Smooth muscle cell (in vitro differentiated cells): Measurements from ENCODE around the gene CTDNEP1. TPM values are rescaled to one million over a fixed set of nuclear protein-coding genes. Genes with fewer than 3 reads are reported as not detected.

ENCODE experiments used
- DNase-seq: peaks from one replicate; lab custom pipeline; 2025; ENCODE audit not compliant: unreplicated experiment; lab: John Stamatoyannopoulos, UW
- H2AFZ ChIP-seq: fragments of 200-600 bp; sonication (generic); 2 replicates; pipeline ENCODE4 v1.6.0; 2016; ENCODE audit warnings: antibody characterized with exemption, low read depth, mild to moderate bottlenecking
- H3F3A ChIP-seq: fragments of 200-600 bp; sonication (generic); 2 replicates; pipeline ENCODE4 v1.6.0; 2017; ENCODE audit warnings: antibody characterized with exemption, low read depth
- H3K27ac ChIP-seq: fragments of 200-600 bp; sonication (generic); 2 replicates; pipeline ENCODE4 v1.5.1; 2016; ENCODE audit warnings: low read depth, mild to moderate bottlenecking
- H3K27me3 ChIP-seq: fragments of 200-600 bp; sonication (generic); 2 replicates; pipeline ENCODE4 v1.6.1; 2016; ENCODE audit warnings: low read depth, mild to moderate bottlenecking
- H3K36me3 ChIP-seq: fragments of 200-600 bp; sonication (generic); 2 replicates; pipeline ENCODE4 v1.5.1; 2016; ENCODE audit warnings: low read depth
- H3K4me1 ChIP-seq: fragments of 200-600 bp; sonication (generic); 2 replicates; pipeline ENCODE4 v1.5.1; 2016; ENCODE audit warnings: low read depth
- H3K4me2 ChIP-seq: fragments of 200-600 bp; sonication (generic); 2 replicates; pipeline ENCODE4 v1.6.0; 2016; ENCODE audit warnings: mild to moderate bottlenecking
- H3K4me3 ChIP-seq: fragments of 200-600 bp; sonication (generic); 2 replicates; pipeline ENCODE4 v1.5.1; 2016; ENCODE audit warnings: mild to moderate bottlenecking
- H3K79me2 ChIP-seq: fragments of 200-600 bp; sonication (generic); 2 replicates; pipeline ENCODE4 v1.6.0; 2016; ENCODE audit warnings: low read depth, mild to moderate bottlenecking
- H3K9ac ChIP-seq: fragments of 200-600 bp; sonication (generic); 2 replicates; pipeline ENCODE4 v1.6.0; 2016; ENCODE audit warnings: low read depth
- H3K9me3 ChIP-seq: fragments of 200-600 bp; sonication (generic); replicated peaks from 2 replicates; pipeline ENCODE4 v1.5.1; 2016; ENCODE audit warnings: low read depth
- H4K20me1 ChIP-seq: fragments of 200-600 bp; sonication (generic); 2 replicates; pipeline ENCODE4 v1.6.0; 2016; ENCODE audit warnings: low read depth
- WGBS: methylation state at CpG from one replicate; pipeline ENCODE4 v1.1.7; 2016; ENCODE audit warnings: low lambda C conversion rate; 5-methylcytosine and 5-hydroxymethylcytosine counted together
- polyA plus RNA-seq: library from polyadenylated mRNA; unstranded; fragments of >200 nt; fragmentation: Nextera tagmentation; extraction: Ambion mirVana; gene quantifications from 2 replicates; pipeline ENCODE4 v1.2.1, GENCODE V29; 2016
- total RNA-seq: library from RNA; depleted of rRNA; stranded (reverse); fragments of >200 nt; gene quantifications from 2 replicates; pipeline ENCODE4 v1.2.3, GENCODE V29; 2014
- TF ChIP-seq, protein P1 (sequence below): fragments of 200-600 bp; sonication (generic); IDR thresholded peaks from 2 replicates; pipeline ENCODE4 v1.5.1; 2017; ENCODE audit warnings: borderline replicate concordance, mild to moderate bottlenecking, antibody characterized with exemption; ENCODE audit not compliant: insufficient read depth, poor library complexity, severe bottlenecking

CTDNEP1 gene
- total and polyA plus RNA-seq, 2 experiments from 2014 or later = 57.5 to 88.4 TPM

DNA sequence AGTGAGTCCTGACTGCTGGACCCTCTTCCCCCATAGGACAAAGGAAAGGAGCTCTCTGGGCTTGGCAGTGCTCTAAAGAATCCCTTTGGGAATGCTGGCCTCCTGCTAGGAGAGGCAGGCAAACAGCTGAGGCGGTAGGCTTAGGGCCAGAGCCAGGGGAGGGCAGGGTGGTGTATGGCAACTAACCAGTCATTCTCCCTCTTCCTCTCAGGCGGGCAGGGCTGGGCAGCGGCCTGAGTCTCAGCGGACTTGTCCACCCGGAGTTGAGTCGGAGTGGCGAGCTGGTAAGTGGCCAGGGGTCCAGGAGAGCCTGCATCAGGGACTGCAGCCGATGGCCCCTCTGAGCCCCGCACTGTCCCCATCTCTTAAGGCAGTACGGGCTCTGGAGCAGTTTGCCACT lies 27.4 kb downstream of the CTDNEP1 start:
- Histone ChIP-seq H3K27me3 (no peaks in the 10 kb centered on the region), H3K9me3 (no peaks in the 10 kb centered on the region), H4K20me1 (peaks cover 70% of the 10 kb centered on the region), H3K4me2 (no peak overlapping the region), H3K79me2 (peaks cover 5% of the 10 kb centered on the region), H3F3A (peaks cover 8% of the 10 kb centered on the region), H2AFZ (no peak overlapping the region), H3K27ac (no peak overlapping the region), H3K36me3 (no peaks in the 10 kb centered on the region), H3K4me1 (peaks cover 10% of the 10 kb centered on the region), H3K9ac (no peak overlapping the region), H3K4me3 (no peak overlapping the region)
- WGBS = 96% methylated on average over 10 of the region's 10 CpGs
- DNase-seq = no peak
- TF ChIP-seq, protein P1, sequence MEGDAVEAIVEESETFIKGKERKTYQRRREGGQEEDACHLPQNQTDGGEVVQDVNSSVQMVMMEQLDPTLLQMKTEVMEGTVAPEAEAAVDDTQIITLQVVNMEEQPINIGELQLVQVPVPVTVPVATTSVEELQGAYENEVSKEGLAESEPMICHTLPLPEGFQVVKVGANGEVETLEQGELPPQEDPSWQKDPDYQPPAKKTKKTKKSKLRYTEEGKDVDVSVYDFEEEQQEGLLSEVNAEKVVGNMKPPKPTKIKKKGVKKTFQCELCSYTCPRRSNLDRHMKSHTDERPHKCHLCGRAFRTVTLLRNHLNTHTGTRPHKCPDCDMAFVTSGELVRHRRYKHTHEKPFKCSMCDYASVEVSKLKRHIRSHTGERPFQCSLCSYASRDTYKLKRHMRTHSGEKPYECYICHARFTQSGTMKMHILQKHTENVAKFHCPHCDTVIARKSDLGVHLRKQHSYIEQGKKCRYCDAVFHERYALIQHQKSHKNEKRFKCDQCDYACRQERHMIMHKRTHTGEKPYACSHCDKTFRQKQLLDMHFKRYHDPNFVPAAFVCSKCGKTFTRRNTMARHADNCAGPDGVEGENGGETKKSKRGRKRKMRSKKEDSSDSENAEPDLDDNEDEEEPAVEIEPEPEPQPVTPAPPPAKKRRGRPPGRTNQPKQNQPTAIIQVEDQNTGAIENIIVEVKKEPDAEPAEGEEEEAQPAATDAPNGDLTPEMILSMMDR = no peak

DNA sequence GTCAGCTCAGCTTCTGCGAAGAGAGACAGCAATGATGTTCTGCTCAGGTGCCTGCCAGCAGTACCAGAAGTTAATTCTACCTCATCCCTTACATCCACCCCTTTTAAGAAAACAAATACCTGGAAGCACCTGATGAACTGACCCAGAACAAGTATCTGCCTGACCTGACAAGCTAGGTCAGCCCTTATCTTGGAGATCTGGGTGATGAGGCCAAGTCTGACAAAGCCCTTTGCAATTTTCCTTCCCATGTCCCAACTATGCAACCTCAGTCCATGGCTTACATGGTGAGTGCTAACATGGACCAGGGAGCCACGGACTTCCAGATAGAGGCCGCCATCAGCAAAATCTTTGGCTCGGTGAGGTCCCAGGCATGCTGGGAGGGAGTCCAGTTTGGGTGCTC lies 28.2 kb downstream of the CTDNEP1 start:
- Histone ChIP-seq H4K20me1 (peaks cover 62% of the 10 kb centered on the region), H3K4me2 (no peak overlapping the region), H3K27ac (no peak overlapping the region), H3K27me3 (no peaks in the 10 kb centered on the region), H3F3A (peaks cover 13% of the 10 kb centered on the region), H2AFZ (no peak overlapping the region), H3K9me3 (no peaks in the 10 kb centered on the region), H3K36me3 (no peaks in the 10 kb centered on the region), H3K4me1 (peaks cover 18% of the 10 kb centered on the region), H3K4me3 (no peak overlapping the region), H3K9ac (no peak overlapping the region), H3K79me2 (peaks cover 5% of the 10 kb centered on the region)
- TF ChIP-seq, protein P1 = no peak
- 90% methylated on average over 4 of the region's 4 CpGs for WGBS
- no peak for DNase-seq

DNA sequence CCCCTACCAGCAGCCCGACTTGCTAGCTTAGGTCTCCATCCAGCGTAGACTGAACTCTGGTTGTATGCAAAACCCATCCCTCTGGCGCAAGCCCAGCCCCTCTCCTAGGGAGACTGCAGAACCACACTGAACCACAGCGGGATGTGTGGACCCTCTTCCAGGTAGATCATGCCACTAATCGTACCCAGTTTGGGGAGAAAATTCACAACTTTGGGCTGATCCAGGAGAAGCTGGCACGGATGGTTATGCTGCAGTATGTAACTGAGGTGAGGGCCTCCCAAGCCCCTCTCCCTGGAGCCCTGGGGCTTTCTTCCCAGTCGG lies 28.6 kb downstream of the CTDNEP1 start:
- Histone ChIP-seq H3K4me3 (no peak overlapping the region), H3K36me3 (no peaks in the 10 kb centered on the region), H2AFZ (no peak overlapping the region), H3K27me3 (no peaks in the 10 kb centered on the region), H3F3A (peaks cover 13% of the 10 kb centered on the region), H3K4me1 (peaks cover 22% of the 10 kb centered on the region), H3K9ac (no peak overlapping the region), H3K79me2 (peaks cover 5% of the 10 kb centered on the region), H3K9me3 (no peaks in the 10 kb centered on the region), H3K27ac (no peak overlapping the region), H4K20me1 (peaks cover 60% of the 10 kb centered on the region), H3K4me2 (no peak overlapping the region)
- TF ChIP-seq, protein P1 = no peak
- 92% methylated on average over 7 of the region's 7 CpGs for WGBS
- DNase-seq = no peak

DNA sequence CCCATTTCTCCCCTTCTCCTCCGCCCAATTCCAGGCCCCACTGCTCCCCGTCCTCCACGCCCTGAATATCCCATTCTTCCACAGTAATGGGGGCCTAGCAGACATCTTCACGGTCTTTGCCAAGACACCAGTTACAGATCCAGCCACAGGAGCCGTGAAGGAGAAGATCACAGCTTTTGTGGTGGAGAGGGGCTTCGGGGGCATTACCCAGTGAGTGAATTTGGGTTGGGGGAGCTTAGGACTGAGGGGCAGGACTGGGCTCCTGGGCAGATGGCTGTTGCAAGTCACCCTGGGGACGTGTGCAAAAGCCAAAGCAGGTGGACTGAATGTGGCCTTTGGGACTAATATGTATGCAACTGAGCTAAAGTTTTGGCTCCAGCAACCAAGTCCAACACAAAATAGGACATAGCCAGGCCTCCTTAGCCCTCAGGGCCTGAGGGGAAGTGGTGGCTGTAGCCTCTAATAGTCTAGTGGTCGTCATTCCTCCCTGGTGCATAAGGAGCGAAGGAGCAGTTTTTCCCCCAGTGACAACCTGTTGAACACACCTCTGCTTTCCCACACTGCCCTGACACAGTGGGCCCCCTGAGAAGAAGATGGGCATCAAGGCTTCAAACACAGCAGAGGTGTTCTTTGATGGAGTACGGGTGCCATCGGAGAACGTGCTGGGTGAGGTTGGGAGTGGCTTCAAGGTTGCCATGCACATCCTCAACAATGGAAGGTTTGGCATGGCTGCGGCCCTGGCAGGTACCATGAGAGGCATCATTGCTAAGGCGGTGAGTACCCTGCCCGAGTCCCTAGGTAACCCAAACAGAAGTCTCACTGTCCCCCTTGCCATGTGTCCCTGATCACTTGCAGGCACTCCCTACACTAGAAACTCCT lies 29.2 kb downstream of the CTDNEP1 start:
- H3K79me2 ChIP-seq = peaks cover 5% of the 10 kb centered on the region
- H3K27me3 ChIP-seq = no peaks in the 10 kb centered on the region
- H3K9me3 ChIP-seq = no peaks in the 10 kb centered on the region
- no peak overlapping the region for H3K9ac ChIP-seq
- peaks cover 13% of the 10 kb centered on the region for H3F3A ChIP-seq
- H2AFZ ChIP-seq = no peak overlapping the region
- H3K4me1 ChIP-seq = peaks cover 25% of the 10 kb centered on the region
- no peak overlapping the region for H3K4me3 ChIP-seq
- DNase-seq = no peak
- 93% methylated on average over 15 of the region's 15 CpGs for WGBS
- H3K36me3 ChIP-seq = no peaks in the 10 kb centered on the region
- no peak overlapping the region for H3K4me2 ChIP-seq
- H3K27ac ChIP-seq = peak overlapping the region; percentile 19
- TF ChIP-seq, protein P1 = no peak
- H4K20me1 ChIP-seq = peaks cover 59% of the 10 kb centered on the region
